GF-D8 (cell line): ENCODE results near the gene TLE2.
"Not testable (repeated sequence)": the region's sequence is repeated elsewhere in the genome, so short reads cannot be mapped to it uniquely, and the experiment has no call there.

ENCODE experiments used
- DNase-seq: peaks from one replicate; lab custom pipeline; 2025; lab: John Stamatoyannopoulos, UW

Gene TLE2

DNA sequence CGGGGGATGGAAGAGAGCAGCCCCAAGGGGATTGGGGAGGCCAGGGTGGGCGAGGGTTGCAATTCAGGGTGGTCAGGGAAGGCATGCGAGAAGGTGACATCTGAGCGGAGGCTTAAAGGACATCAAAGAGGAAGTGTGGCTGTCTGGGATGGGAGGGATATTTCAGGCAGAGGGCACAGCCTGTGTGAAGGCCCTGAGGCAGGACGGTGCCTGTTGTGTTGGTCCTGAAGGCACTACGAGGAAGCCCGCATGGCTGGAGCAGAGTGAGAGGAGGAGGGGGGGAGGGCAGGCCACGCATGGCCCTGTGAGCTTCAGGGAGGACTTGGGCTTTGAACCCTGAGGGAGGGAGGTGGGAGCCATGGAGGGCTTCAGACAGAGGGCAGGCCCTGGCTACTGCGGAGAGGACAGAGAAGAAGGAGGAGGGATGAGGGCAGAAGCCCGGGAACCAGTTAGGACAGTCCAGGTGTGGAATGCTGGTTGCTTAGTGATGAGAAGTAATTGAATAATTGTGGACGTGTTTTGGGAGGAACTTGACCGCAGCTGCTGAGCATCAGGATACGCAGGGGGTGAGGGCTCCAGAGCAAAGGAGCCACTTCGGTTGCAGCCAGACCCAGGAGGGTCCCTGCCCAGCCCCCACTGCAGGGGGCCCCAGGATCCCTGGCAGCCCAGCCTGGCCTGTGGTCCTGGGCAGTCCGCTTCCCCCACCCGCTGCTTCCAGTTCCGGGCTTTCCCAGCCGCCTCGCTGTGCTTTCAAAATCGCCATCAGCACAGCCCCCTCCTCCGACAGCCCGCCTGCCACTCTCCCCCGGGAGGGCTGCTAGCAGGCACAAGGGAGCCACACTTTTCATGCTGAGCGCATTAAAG is 45.5 kb downstream of the TLE2 start:
- DNase-seq, result no peak

DNA sequence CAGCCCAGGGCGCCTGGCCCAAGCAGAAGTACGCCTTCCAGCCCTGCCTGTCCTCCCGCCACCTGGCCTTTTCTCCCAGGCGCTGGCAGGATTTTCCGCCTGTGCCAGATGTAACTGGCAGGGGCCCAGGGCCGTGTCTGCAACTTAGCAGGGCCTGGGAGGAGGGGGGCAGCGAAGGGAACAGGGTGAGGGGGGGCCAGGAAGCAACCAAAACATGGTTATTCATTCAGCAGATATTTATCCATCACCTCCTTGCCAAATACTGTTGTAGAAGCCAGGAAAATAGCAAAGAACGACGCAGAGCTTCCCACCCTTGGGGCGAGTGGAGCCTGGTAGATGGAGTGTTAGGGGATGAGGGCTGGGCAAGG is 46.1 kb downstream of the TLE2 start:
- DNase-seq, result no peak

DNA sequence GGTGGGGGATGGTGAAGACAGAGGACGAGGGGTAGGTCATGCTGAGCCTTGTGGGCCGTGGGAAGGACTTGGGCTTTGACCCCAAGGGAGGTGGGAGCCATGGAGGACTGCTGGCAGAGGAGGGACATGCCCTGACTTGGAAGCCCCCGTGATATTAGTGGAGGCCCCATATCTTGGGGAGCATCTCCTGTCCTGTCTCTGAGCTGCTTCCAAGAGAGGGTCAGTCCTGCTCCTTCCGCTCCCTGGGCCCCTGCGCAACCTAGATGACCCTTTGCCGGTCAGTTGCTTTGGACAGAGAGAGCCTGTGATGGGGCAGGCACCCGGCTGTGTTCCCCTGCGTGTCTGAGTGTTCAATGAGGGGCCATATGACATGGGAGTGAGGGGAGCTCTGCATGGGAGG is 46.5 kb downstream of the TLE2 start:
- DNase-seq, result no peak

DNA sequence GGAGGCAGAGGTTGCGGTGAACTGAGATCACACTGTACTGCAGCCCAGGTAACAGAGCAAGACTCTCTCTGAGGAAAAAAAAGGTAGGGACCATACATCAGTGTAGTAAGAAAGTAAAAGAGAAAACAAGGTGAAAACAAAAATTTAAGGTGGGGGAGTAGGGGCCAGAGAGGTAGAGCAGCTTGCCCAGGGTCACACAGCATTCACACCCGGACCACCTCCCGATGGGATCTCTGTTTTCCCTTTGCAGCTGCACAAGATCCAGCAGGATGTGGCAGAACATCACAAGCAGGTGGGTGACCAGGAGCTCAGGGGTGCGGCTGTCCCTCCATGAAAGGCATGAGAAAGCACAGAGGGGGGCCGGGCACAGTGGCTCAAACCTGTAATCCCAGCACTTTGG is 47.2 kb downstream of the TLE2 start:
- DNase-seq, result no peak

DNA sequence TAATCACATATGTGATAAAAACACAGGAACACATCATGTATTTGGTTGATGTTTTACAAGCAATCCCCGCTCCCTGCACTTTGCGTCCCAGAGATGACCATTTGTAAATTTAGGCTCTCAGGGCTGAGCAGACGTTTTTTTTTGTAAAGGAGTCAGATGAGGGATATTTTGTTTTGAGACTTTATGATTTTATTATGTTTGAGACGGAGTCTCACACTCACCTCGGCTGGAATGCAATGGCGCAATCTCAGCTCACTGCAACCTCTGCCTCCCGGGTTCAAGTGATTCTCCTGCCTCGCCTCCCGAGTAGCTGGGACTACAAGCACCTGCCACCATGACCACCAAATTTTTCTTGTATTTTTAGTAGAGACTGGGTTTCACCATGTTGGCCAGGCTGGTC is 50.3 kb downstream of the TLE2 start:
- no peak for DNase-seq

DNA sequence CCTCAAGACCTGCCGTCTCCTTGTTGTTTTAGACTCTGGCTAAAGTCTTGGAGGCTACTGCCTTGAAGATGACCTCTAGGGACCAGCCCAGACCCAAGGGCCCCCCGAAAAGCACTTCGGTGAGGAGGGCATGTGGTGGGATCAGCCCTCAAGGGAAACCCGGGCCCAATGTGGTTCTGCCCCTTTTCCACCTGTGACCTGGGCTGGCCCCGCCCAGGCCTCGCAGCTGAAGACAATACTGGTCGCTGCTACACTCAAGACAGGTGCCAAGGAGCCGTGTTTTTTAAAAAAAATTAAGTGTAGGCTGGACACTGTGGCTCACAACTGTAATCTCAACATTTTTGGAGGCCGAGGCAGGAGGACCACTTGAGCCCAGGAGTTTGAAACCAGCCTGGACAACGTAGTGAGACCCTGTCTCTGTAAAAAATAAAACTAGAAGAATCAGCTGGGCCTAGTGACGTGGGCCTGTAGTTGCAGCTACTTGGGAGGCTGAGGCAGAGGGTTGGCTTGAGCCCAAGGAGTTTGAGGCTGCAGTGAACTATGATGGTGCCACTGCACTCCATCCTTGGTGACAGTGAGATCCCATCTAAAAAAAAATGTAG is 50.8 kb downstream of the TLE2 start:
- DNase-seq, result no peak

DNA sequence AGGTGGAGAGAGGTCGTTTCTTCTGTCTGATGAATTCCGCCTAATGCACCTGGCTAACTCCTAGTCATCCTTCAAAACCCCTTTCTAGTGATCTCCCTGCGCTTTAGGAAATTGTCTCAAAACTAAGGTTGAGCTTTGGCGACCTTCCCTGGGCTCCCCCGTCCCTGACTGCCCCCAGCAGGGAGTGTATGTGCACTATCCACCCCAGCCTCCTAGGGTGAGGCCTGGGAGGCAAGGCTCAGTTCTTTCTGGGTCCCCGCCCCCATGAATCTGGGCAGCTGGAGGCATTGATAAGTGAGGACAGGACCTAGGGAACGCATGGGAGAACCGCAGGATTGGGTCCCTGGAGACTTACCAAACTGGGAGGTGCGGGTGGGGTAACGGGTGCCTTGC is 51.3 kb downstream of the TLE2 start:
- no peak for DNase-seq

DNA sequence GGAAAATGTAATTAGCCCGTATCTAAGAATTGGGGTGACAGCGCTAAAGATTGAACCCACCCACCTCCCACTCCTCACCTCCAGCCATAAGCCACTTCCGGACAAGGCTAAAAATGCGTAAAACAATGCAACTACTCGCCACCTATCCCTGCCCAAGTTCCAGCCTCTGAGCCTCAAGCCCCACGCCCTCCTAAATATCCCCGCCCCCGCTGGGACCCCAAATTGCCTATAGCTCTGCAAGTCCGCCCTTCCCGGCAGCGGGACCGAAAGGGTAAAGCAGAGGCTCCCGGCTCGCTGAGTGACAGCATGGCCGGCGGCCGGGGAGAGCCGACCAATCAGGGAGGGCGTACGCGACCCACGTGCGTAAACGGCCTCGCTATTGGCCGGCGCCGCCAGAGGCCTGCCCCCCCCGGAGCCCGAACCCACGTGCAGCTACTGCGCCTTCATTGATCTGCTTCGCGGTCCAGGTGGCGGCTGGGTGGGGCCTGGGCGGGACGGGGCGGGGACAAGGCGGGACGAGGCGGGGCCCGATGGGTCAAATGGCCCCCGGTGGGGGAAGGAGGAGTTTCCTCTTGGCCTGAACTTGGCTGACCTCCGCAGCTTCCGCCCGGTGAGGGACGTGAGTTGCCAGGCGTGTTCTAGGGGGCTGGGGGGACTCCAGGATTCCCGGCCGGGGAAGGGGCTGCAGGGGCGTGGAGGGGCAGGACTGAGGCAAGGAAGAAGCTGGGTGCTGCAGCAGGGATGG is 51.9 kb downstream of the TLE2 start, which contains the start of gene TLE6:
Gene TLE6 (plus strand): TSS at position 564 of the 745 bp plus-strand sequence. CDS start 670 bp downstream, outside the sequence.
- DNase-seq, result peak; percentile 81

DNA sequence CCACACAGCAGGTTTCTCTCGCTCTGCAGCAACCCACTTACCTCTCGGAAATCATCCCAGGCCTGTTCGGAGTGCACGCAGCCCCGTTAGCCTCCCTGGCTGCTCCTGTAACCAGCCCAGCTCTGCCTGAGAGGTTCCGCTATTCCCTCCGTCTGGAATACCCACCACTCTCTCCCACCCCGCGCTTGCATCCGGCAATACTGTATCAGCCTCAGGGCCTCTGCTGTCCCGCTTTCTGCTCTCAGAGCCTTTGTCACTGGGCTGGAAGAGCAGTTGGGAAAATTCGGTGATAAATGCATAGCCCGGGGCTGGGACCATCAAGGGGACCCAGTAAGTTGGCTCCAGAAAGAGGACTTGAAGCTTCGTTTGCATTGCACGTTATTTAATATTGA is 52.5 kb downstream of the TLE2 start:
- DNase-seq, result no peak

DNA sequence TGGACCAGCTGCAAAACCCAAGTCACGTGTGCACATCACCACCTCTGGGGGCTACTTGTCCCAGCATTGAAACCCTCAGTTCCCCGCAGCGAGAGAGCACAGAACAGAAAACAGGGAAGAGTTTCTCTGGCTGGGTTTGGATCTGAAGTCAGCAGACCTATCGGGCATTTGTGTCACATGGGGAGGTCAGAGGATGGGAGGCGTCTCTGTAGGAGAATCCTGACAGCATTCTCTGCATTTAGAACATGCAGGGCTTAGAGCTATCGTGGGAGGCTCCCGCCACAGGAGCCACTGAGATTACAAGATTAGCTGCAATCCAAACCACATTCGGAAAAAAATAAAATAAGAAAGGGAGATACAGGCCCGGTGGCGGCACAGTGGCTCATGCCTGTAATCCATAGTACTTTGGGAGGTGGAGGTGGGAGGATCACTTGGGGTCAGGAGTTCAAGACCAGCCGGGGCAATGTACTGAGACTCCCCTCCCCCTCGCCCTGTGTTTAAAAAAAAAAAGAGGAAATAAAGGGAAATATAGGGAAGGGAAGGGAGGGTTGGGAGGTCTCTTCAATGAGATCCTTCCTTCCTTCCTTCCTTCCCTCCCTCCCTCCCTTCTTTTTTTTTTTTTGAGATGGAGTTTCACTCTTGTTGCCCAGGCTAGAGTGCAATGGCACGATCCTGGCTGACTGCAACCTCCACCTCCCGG is 54.6 kb downstream of the TLE2 start:
- peak; percentile 84 for DNase-seq

DNA sequence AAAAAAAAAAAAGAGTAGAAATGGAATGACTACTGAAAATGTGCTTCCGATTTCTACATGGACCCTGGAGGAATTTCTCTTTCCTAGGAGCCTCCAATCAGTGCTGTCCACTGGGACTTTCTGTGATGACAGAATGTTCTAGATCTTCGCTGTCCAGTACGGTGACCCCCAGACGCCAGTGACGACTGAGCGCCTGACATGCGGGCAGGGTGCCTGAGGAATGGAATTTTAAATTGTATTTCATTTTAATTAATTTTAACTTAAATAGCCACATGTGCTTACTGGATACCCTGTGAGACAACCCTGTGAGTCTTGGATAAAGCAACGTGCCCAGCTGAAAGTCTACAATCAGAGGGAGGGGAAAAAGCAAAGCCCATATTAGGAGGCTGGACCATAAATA is 55.9 kb downstream of the TLE2 start:
- DNase-seq, result no peak

DNA sequence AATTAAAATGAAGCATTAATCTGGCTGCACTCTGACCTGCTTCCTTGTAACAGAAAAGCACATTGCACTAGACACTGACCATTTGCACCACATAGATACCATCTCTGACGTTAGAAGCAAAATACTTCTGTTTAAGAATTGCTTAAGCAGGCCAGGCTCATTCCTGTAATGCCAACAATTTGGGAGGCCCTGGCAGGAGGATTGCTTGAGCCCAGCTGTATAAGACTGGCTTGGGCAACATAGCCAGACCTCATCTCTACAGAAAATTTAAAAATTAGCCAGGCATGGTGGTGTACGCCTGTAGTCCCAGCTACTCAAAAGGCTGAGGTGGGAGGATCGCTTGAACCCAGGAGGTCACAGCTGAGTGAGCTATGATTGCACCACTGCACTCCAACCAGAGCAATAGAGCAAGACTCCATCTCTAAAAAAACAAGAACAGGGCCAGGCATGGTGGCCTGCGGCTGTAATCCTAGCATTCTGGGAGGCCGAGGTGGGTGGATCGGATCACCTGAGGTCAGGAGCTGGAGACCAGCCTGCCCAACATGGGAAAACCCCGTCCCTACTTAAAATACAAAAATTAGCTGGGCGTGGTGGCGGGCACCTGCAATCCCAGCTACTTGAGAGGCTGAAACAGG is 58.8 kb downstream of the TLE2 start:
- peak; percentile 19 for DNase-seq

DNA sequence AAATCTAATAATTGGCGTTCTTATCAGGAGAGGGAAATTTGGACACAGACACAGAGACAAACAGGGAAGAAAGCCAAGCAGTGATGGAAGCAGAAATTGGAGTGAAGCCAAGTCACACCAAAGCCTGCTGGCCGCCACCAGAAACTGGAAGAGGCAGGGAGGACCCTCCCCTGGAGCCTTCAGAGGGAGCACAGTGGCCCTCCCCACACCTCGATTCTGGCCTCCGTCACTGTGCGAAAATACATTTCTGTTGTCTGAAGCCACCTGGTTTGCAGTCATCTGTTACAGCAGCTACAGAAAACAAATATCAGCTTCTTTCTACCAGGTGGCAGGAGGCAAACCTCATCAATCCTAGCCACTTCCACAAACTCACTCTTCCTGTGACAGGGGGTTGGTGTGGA is 60.0 kb downstream of the TLE2 start:
- DNase-seq, result no peak

DNA sequence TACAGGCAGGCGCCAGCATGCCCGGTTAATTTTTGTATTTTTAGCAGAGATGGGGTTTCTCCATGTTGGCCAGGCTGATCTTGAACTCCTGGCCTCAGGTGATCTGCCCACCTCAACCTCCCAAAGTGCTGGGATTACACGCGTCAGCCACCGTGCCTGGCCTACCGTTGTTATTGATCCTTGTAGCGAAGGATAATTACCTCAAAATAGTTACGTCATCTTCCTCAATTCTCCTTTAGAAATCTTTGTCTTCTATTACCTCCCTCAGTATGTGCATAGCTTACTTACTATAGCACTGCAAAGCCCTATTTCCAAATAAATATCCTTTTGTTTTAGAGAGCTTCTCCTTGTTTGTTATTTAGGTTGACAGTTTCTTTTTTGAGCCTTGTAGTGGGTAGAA is 61.1 kb downstream of the TLE2 start:
- no peak for DNase-seq

DNA sequence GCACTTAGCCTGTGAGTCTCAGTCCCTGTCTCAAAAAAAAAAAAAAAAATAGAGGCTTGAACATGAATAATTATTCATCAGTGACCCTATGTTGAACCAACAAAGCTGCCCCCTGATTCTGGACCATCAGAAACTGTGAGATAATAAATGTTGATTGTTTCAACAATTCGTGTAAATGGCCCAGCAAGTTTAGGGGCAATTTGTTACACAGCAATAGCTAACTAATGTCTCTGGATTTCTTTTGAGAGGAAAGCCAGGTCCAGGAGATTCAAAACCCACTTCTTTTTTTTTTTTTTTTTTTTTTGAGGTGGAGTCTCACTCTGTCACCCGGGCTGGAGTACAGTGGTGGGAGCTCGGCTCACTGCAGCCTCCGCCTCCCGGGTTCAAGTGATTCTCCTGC is 64.2 kb downstream of the TLE2 start:
- no peak for DNase-seq

DNA sequence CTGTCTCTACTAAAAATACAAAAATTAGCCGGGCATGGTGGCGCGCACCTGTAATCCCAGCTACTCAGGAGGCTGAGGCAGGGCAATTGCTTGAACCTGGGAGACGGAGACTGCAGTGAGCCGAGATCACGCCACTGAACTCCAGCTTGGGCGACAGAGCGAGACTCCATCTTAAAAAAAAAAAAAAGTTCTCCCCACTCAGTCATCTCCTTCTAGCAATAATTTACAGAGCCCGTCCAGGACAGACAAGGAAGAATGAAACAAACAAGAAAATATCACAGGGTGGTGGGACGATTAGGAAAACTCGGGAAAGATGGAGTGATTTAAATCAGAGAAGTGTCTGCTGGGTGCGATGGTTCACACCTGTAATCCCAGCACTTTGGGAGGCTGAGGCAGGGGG is 65.4 kb downstream of the TLE2 start:
- DNase-seq, result not testable (repeated sequence)

DNA sequence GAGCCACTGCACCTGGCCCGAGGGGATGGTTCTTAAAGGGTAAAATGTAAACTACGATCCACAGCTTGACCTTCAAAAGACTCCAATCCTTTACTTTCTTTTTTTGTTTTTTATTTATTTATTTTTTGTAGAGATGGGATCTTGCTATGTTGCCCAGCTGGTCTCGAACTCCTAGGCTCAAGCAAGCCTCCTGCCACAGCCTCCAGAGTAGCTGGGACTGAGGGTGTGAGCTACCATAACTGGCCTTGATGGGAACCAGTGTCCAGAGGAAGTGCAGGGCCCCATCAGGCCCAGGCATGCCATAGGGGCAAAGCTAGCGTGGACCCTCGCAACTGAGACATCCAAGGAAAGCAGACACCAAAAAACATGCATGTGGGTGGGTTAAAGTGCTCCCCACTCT is 66.0 kb downstream of the TLE2 start:
- DNase-seq, result no peak

DNA sequence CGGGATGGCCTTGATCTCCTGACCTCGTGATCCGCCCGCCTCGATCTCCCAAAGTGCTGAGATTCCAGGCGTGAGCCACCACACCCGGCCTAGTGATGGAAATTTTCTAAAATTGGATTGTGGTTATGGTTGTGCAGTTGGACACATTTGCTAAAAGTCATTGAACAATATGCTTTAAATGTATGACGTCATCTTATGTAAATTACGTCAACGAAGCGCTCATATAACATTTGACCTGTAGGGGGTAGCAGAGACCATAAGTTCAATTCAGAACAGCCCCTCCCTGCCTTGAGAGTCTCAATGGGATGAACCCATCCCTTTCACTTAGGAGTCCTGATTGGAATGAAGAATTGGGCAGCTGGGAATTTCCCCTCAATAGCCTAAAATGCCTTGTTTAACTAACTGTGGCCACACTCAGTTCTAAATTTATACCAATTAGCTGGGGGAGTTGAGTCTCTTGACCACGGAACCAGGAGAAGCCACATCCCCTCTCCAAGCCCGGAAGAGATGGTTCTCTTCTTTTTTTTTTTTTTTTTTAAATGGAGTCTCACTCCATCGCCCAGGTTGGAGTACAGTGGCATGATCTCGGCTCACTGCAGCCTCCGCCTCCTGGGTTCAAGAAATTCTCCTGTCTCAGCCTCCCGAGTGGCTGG is 66.9 kb downstream of the TLE2 start:
- no peak for DNase-seq

DNA sequence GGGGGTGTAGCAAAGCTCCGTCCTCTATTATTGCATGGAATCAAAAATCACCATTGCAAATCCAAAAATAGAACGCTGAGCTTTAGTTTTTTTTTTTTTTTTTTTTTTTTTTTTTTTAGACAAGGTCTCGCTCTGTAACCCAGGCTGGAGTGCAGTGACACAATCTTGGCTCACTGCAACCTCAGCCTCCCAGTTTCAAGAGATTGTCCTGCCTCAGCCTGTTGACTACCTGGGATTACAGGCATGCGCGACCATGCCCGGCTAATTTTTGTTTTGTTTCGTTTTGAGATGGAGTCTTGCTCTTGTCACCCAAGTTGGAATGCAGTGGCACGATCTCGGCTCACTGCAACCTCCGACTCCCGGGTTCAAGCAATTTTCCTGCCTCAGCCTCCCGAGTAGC is 69.0 kb downstream of the TLE2 start:
- DNase-seq, result no peak

DNA sequence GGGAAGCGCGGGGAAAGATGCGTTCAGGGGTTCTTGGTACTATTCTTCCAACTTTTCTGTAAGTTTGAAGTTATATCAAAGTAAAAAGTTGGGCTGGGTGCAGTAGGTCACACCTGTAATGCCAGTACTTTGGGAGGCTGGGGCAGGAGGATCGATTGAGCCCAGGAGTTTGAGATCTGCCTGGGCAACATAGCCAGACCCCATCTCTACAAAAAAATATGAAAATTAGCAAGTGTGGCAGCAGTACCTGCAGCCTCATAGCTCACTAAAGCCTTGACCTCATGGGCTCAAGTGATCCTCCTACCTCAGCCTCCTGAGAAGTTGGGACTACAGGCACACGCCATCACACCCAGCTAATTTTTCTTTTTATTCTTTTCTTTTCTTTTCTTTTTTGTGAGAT is 71.9 kb downstream of the TLE2 start:
- no peak for DNase-seq

DNA sequence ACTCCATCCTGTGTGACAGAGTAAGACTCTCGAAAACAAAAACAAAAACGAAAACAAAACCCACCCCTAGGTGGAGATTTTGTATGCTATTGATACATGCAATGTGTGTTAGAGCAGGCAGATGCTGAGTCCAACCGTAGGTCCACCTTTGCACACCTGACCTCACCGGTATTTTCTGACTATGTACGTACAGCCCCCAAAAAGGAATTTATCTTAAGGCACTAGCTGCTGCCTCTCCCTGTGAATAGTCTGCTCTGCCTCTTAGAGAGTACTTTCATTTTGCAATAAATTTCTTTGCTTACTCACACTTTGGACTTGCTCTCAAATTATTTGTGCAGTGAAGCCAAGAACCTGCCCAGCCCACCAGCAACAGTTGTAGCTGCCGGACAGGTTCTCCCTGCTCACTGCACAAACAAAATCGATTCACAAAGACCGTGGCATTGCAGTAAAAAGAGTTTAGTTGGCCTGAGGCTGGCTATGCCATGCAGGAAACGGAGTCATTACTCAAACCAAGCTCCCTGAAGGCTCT is 76.1 kb downstream of the TLE2 start:
- DNase-seq, result no peak
